ENCODE data around the gene MX1. TPM values are rescaled to one million over a fixed set of nuclear protein-coding genes. Genes with fewer than 3 reads are reported as not detected.
"Not testable (repeated sequence)": the region's sequence is repeated elsewhere in the genome, so short reads cannot be mapped to it uniquely, and the experiment has no call there.

The MX1 gene
- polyA plus RNA-seq, 1 donor from 2014 or later, result 0.07 TPM

- Histone ChIP-seq H3K79me2 (replicated peaks; ENCODE audit: insufficient read depth, low read length) (no peaks in the 10 kb centered on the region), H2AFZ (ENCODE audit: low read depth, low read length) (no peak overlapping the region), H3K27ac (ENCODE audit: low read length) (no peak overlapping the region), H3F3A (ENCODE audit: insufficient read depth, low read length, poor library complexity, severe bottlenecking) (no peaks in the 10 kb centered on the region), H3K4me2 (ENCODE audit: low read length) (no peak overlapping the region), H3K4me3 (ENCODE audit: low read length) (no peak overlapping the region), H3K36me3 (ENCODE audit: insufficient read depth, low read length) (no peaks in the 10 kb centered on the region), H3K9me2 (ENCODE audit: insufficient read depth, low read length) (no peaks in the 10 kb centered on the region), H3K27me3 (ENCODE audit: insufficient read depth, low read depth, low read length) (peaks cover 2% of the 10 kb centered on the region), H4K20me1 (ENCODE audit: insufficient read depth) (no peaks in the 10 kb centered on the region), H3K9ac (ENCODE audit: low read length) (no peak overlapping the region), H3K9me3 (ENCODE audit: low read length) (no peaks in the 10 kb centered on the region)
- TF ChIP-seq EZH2 (IDR thresholded peaks at IDR 0.05; ENCODE audit: borderline replicate concordance, insufficient read depth, low read length, poor library complexity, severe bottlenecking) (no peak), REST (IDR thresholded peaks at IDR 0.05; ENCODE audit: borderline replicate concordance) (no peak), SMC3 (conservative IDR thresholded peaks at IDR 0.05; ENCODE audit: poor library complexity) (no peak), TAF1 (IDR thresholded peaks at IDR 0.05; ENCODE audit: low read depth) (no peak), CTCF (IDR thresholded peaks at IDR 0.05; ENCODE audit: poor library complexity, severe bottlenecking) (no peak), MXI1 (conservative IDR thresholded peaks at IDR 0.05; ENCODE audit: poor library complexity, severe bottlenecking) (no peak), RAD21 (conservative IDR thresholded peaks at IDR 0.05) (no peak), EP300 (conservative IDR thresholded peaks at IDR 0.05; ENCODE audit: poor library complexity, severe bottlenecking) (no peak), POLR2AphosphoS5 (IDR thresholded peaks at IDR 0.05) (no peak)
Observed at GRCh38 chr21:41418956-41419680, 6.9 kb upstream of the MX1 start.

GRCh38 chr21:41419921-41420862 is 5.8 kb upstream of the MX1 start:
- no peak overlapping the region for H3K4me2 ChIP-seq (ENCODE audit: low read length)
- H3K9ac ChIP-seq (ENCODE audit: low read length), result no peak overlapping the region
- TF ChIP-seq POLR2AphosphoS5 (IDR thresholded peaks at IDR 0.05) (no peak), EP300 (conservative IDR thresholded peaks at IDR 0.05; ENCODE audit: poor library complexity, severe bottlenecking) (no peak), RAD21 (conservative IDR thresholded peaks at IDR 0.05) (no peak)
- H4K20me1 ChIP-seq (ENCODE audit: insufficient read depth), result no peaks in the 10 kb centered on the region
- H3K36me3 ChIP-seq (ENCODE audit: insufficient read depth, low read length), result no peaks in the 10 kb centered on the region
- H3K27me3 ChIP-seq (ENCODE audit: insufficient read depth, low read depth, low read length), result peaks cover 2% of the 10 kb centered on the region
- H3F3A ChIP-seq (ENCODE audit: insufficient read depth, low read length, poor library complexity, severe bottlenecking), result no peaks in the 10 kb centered on the region
- no peaks in the 10 kb centered on the region for H3K79me2 ChIP-seq (replicated peaks; ENCODE audit: insufficient read depth, low read length)
- H3K9me3 ChIP-seq (ENCODE audit: low read length), result no peaks in the 10 kb centered on the region
- H2AFZ ChIP-seq (ENCODE audit: low read depth, low read length), result no peak overlapping the region
- H3K4me3 ChIP-seq (ENCODE audit: low read length), result peak overlapping the region; percentile 53
- no peaks in the 10 kb centered on the region for H3K9me2 ChIP-seq (ENCODE audit: insufficient read depth, low read length)
- no peak overlapping the region for H3K27ac ChIP-seq (ENCODE audit: low read length)

- H3K9me3 ChIP-seq (ENCODE audit: low read length); H3F3A ChIP-seq (ENCODE audit: insufficient read depth, low read length, poor library complexity, severe bottlenecking); H3K4me2 ChIP-seq (ENCODE audit: low read length): not testable (repeated sequence)
Observed at GRCh38 chr21:41420998-41421397, 5.0 kb upstream of the MX1 start.

More at GRCh38 chr21:41420998-41421397, 5.0 kb upstream of the MX1 start:
- H2AFZ ChIP-seq (ENCODE audit: low read depth, low read length); H3K9ac ChIP-seq (ENCODE audit: low read length); H3K4me3 ChIP-seq (ENCODE audit: low read length); H3K36me3 ChIP-seq (ENCODE audit: insufficient read depth, low read length); H3K79me2 ChIP-seq (replicated peaks; ENCODE audit: insufficient read depth, low read length); H3K27ac ChIP-seq (ENCODE audit: low read length); H3K27me3 ChIP-seq (ENCODE audit: insufficient read depth, low read depth, low read length); H4K20me1 ChIP-seq (ENCODE audit: insufficient read depth); H3K9me2 ChIP-seq (ENCODE audit: insufficient read depth, low read length): not testable (repeated sequence)
